ENCODE data around the gene KDM5B. TPM values are rescaled to one million over a fixed set of nuclear protein-coding genes. Genes with fewer than 3 reads are reported as not detected.

Gene KDM5B
- 49.5 and 65.2 TPM in 2 replicates for total RNA-seq

GRCh38 chr1:202807926-202808757 is at the start of gene KDM5B:
Gene KDM5B (minus strand): TSS chr1:202808421. CDS start chr1:202808305, 116 bp downstream.

DNA sequence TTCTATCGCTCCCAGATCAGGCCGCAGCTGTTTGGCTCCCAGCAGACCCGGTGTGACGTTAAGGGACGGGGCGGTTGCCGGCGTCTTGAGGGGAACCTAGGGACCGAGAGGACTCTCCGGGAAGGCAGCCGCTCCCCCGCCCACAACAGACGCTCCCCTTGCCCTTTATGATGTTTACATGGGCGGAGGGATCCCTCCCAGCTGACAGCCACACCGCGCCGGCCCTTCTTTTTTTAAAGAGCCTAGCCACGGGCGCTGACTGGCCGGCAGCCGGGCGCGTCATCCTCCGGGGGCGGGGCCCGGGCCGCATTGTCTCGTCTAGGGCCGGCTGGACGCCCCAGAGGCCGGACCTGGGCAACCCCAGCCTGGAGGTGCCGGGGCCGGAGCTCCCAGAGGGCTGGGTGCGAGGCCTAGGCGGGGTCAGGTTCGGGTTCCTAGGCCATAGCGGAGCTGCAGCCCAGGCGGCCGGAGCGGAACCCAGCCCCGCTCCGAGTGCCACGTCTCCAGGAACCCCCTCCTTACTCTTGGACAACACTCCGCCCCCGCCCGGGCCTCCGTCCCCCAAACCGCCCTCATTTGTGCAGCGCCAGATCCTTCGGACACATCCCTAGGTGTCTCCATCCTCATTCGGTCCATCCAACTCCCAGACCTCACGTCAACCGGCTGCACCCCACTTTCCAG is 2.5 kb upstream of the KDM5B start, which contains the start of gene PCAT6:
TSS of gene PCAT6 (plus strand) at position 340 of the 681 bp plus-strand sequence.

DNA sequence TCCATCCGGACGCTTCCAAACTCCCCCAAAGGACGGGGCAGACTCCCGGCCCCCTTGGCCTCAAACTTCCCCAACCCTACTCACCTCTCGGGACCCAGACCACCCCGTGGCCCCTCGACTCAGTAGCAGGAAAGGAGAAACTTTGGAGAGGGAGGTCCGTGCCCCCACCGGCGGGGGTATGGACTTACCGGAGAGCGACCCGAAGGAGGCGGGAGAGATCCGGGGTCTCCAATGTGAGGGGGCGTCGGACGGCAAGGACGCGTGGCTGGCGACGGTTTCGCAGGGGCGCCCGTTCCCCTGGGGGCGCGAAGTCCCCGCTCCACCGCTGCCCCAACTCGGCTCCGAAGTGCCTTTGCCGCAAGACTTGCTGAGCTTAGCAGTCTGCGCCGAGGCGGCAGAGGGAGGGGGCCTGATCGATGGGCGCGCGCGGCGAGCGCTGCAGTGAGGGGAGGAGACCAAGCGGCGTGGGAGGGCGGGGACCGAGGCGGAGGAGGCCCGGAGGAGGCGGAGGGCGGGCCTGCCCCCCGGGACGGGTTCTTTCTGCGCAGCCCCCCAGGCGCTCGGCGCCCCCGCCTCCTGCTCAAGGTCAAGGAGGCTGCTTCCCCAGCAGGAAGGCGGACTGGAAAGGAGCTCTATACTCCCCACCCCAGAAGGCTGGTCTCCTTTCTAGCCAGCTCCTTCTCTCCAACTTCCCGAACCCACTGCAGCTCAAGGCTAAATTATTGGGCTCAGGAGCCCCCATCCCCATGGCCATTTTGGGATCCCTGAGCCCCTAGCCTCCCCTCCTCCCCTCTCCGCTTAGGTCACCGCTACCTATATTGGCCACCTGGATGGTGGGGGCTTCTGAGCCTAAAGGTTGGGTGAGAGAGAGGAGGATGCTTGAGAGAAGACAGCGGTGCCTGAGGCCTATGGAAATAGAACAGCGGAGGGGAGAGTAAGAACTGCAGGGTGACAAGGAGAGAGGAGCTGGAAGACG is 97.9 kb downstream of the KDM5B start, which contains the start of gene SYT2:
TSS of gene SYT2 (minus strand) at position 385 of the 976 bp plus-strand sequence. CDS start 104,682 bp downstream, outside the sequence.

Other genes starting within 250 kb of the KDM5B start
- gene SYT2, start 98.0 kb downstream of the KDM5B start, total RNA-seq = under 0.01 TPM in 1 of 2 replicates, not detected in the other
- gene PCAT6, start 2.5 kb upstream of the KDM5B start, total RNA-seq = 0.25 TPM in 1 of 2 replicates, not detected in the other
- gene RABIF, start 80.7 kb upstream of the KDM5B start, total RNA-seq = 7.0 and 9.0 TPM in 2 replicates
- gene KLHL12, start 118.8 kb upstream of the KDM5B start, total RNA-seq = 33.4 and 33.8 TPM in 2 replicates
- gene ADIPOR1, start 149.9 kb upstream of the KDM5B start, total RNA-seq = 145 and 163 TPM in 2 replicates
- gene CYB5R1, start 158.8 kb upstream of the KDM5B start, total RNA-seq = 50.6 and 52.1 TPM in 2 replicates
- 63.8 and 71.7 TPM in 2 replicates for gene TMEM183A, start 199.0 kb upstream of the KDM5B start, total RNA-seq
- 0.26 and 0.50 TPM in 2 replicates for gene PPFIA4, start 218.1 kb upstream of the KDM5B start, total RNA-seq

Measured in aortic smooth muscle cell (primary cell).